GM18858 (cell line): ENCODE data around the gene HAND1.

Experiments
- ATAC-seq: cut with Tn5 transposase; IDR thresholded peaks from one replicate; pipeline ENCODE4 v1.9.1; 2021; ENCODE audit not compliant: unreplicated experiment

HAND1 gene

DNA sequence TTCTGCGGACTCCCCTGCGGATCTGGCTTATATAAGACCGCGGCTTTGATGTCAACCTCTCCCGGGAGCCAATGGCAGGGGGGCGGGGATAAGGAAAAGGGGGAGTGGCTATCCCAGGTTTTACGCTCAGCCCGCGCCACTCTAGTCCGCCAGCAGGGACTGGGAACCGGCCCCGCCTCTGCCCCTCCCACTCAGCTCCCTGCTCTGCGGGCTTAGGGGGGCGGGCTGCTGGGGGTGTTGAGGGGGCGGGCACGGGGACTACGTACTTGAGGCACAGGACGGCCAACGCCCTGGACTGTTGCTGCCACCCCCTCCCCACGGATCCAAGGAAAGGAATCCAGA lies at the start of gene HAND1:
HAND1 (minus strand) TSS at position 4 of the 342 bp plus-strand sequence. CDS start 219 bp downstream, outside the sequence.
- ATAC-seq: no peak

DNA sequence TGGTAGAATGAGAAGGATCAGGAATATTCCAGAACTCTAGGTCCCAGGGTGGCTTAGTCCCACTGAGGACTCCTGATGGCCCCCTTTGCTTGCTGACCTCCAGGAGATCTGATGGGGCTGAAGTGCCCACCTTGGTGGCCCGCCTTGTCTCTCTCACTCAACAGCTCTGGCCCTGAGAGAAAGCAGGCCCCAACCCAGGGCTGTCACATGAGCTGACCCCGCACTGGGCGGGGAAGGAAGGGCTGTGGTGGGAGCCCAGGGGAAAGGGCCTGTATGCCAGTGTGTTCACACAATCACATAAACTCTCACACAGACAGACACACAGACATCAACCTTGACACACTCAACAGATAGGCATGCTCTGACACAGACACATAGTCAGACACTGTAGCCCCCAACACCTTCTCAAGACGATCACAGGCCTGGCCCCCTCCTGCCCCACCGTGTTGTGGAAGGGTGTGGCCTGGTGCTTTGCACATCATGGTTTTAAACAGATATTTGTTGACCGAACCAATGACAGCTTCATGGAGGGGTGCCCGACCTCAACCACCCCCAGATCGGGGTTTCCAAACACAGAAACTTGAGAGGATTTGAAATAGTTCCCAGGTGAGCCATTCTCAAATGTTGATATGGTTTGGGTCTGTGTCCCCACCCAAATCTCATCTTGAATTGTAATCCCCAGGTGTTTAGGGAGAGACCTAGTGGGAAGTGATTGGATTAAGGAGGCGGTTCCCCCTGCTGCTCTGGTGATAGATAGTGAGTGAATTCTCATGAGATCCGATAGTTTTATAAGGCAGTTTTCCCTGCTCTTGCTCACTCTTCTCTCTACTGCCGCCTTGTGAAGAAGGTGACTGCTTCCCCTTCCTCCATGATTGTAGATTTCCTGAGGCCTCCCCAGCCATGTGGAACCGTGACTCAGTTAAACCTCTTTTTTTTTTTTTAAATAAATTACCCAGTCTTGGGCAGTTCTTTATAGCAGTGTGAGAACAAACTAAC lies 48.5 kb upstream of the HAND1 start:
- ATAC-seq: no peak

DNA sequence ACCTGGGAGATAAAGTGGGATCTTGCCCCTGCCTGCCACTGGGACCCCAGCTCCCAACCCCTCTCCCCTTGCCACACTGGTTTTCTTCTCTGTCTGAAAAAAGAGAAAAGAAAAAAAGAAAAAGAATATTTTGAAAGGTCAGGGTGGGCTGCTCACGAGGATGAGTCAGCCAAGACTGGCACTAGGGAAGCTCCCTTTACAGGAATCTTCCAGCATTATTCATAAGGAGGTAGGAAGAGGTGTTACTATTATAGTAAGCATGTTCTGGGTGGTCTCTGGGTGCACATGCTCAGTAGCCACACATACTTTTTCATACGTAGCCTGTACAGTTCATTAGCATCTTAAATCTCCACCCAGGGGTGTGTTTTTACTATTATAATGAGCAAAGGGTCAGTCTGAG lies 46.8 kb upstream of the HAND1 start:
- no peak for ATAC-seq

DNA sequence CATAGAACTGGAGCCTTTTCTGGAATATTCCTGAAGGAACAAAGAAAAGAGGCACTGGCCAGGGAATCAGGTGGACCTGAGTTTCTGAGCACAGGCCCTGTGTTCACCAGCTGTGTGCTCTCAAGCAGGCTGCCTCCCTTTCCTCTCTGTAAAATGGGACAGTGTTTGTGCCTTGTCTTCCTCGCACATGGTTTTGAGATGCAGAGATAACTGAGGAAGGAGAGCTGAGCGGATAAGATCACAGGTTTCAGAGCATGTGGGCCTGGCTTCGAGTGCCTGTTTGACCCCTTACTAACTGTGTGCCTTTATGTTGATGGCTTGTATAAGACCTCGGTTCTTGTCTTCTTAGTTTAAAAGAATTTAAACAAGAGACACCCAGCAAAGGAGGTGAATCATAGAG lies 46.2 kb upstream of the HAND1 start:
- no peak for ATAC-seq

DNA sequence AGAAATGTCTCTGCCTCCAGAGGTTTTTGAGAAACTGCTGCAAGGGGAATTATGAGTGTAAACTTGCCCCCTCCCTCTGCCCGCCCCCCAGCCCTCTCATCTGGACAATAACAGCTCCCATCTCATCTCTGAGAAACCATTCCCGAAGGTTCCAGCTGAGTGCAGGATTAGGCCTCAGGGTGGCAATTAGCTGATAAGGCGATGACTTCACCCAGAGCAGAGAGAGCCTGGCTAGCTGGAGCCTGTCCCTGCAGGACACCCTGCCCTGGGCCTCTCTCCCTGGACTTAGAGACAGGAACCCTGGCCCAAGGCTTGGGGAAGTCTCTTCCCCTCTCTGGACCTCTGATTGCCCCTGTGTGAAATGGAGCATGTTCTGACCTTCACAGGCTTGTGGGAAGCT lies 45.7 kb upstream of the HAND1 start:
- no peak for ATAC-seq

DNA sequence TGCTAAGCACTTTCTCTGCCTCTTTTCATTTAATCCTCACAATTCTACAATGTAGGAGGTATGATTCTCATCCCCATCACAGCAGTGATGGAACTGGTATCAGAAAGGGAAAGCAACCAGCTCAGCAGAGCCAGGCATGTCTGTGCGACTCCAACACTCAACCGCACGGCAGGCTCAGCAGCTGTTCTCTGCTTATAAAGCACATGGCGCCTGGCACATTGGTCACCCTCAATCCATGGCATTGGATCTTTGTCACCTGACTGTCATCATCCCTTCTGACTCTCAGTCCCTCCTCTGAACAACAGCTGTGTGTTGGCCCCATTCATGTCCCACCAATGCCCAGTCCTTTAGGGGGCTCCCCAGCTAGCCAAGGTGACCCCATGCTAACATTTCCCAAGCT lies 45.1 kb upstream of the HAND1 start:
- no peak for ATAC-seq

DNA sequence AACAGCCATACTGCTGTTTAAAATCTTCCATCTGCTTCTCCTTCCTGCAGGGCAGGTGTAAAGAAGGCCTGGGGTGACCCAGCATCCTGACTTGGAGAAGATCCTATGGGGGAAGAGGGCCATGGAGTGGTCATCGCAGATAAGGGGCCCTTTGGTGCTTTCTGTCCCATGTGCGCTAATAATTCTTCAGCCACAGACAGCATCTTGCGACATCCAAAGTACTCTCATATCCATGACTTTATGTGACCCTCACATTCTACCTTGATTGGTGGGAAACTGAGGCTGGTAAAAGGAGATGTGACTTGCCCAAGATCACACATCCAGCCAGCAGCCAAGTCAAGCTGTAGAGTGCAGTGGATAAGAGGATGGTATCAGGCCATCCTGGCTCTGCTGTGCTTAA lies 44.3 kb upstream of the HAND1 start:
- no peak for ATAC-seq

DNA sequence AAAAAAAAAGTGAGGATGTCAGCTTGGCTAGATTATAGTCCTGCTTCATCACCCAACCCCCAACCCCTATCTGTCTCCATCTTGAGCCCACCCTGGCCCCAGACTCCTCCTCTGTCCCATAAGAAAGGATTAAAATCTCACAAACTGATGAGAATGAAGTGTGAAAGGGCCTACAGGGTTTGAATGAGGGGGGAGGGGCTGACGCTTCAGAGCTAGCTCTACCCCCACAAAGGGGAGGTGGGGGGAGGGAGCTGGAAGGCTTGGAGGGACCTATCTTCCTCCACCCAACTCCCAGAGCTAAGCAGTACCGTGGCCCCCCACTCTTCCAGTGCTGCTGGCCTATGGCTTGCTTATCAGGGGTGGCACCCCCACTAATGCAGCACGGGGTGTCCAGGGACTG lies 43.7 kb upstream of the HAND1 start:
- ATAC-seq: no peak

DNA sequence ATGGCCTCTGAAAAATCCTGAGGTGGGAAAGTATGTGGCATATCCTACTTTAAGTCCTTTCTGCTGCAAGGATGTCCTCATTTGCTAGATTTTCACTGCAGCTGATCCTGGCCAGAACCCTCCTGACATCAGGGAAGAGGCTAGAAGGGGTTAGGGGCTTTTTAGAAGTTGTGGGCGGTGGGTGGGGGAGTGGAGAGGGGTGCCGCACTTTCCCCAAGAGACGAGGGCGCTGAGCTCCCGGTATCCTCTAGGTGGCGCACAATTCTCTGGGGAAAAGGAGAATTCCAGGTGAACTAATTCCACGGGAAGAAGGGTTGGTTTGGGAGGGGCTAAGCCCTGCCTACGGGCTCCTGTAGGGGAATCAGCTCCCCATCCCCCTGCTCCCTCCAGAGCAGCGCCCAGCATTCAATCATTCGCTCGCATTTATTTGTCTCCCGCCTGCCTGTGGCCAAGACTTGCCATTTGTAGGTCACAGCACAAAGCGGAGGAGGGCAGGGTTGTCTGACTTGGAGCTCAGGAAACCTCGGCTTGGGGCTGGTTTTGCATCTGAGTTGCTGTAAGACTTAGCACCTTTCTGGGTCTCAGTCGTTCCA lies 42.9 kb upstream of the HAND1 start:
- ATAC-seq: no peak

DNA sequence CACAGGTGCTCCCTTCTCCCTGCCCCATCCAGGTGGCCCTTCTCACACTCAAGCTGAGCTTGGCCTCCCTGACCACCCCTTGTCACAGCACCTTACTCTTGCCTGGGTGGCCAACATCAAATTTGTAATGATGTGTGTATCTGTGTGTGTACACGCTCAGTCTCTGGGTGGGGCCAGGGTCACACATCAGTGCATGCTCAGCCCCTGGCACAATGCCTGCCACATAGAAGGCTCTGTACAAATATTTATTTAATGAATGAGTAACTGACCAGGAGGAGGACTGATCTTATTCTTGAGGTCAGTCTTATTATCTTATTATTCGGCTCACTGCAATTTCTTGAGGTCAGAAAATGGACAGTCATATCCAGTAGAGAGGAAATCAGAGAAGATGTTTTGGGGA lies 41.3 kb upstream of the HAND1 start:
- no peak for ATAC-seq

DNA sequence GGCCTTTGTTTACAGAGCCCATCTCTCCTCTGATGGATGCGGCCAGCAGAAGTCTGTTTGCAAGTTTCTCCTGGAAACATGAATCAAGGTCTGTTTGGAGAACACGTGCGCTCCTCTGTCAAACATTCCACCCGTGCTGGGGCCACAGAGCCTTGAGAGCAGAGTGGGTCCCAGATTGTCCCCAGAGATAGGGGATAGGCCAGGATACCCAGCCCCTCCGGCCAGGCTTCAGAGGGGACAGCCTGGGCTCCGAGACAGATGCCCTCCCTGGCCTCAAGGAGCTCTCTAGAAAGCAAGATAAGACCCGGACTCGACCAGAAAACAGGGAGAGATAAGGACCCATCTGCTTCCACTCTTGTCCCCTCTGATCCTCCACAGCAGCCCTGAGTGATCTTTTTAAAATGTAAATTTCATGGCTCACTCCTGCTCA lies 40.4 kb upstream of the HAND1 start:
- no peak for ATAC-seq

DNA sequence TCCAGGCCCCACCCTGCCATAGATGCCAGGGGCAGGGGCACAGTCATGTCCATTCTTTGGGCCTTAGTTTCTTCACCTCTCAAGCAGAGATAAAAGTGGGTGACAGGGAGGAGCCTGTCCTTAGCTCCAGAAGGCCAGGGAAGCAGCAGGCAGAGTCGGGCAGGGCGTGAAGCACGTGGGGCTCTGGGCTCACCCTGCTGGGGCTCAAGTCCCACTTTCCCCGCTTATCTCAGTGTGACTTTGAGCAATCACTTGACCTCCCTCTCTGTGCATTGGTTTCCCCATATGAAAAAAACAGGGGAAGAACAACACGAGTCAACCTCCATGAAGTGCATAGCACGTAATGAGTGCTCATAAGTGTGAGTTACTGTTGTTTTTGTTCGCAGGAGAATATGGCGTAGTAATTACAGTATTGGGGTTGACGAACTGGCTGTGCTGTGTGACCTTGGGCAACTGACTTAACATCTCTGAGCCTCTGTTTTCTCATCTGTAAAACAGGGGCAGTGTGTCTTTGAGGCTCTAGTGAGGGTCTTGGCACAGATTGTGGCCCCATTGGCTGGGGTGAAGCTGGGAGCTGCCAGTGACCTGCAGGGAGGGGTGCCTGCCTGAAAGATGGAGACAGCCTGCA lies 39.9 kb upstream of the HAND1 start:
- no peak for ATAC-seq

DNA sequence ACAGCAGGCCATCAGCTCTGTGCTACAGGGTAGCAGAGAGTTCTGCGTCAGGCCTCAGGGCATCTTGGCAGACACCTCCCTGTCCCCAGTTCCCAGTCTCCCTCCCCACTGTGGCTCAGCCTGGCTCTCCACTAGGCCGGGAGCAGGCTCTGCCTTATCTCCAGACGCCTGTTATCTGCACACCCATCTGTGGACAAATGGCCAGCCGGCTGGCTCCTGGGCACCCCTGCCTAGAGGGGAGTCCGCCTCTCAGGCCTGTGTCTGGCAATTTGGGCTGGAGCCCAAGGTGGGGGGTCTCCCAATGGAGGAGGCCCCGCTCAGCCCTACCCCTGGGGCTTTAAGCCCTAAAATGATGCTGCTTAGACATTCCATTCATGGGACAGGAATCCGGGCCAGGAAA lies 39.2 kb upstream of the HAND1 start:
- ATAC-seq: no peak

DNA sequence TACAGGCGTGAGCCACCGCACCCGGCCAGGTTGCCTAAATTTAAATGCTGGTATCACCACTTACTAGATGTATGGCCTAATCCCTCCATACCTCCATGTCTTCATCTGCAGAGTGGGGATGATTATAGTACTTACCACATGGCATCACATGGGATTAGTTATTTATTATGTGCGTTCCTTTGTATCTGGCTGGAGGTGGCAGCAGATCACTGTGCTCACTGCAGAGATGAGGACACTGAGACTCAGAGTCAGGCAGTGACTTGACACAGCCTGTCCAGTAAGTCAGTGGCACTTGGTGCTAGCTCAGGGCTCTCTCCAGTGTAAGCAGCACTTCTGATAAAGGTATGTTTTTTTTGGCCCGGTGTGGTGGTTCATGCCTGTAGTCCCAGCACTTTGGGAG lies 38.4 kb upstream of the HAND1 start:
- no peak for ATAC-seq

DNA sequence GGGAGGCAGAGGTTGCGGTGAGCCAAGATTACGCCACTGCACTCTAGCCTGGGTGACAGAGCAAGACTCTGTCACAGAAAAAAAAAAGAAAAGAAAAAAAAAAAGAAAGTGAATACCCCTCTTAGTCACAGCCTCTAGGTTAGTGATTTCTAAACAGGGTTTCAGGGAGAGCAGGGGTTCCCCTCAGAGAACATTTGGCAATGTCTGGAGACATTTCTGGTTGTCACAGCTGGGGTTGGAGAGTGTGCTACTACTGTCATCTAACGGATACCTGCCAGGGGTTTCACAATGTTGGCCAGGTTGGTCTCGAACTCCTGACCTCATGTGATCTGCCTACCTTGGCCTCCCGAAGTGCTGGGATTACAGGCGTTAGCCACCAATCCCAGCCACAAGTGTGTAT lies 37.5 kb upstream of the HAND1 start:
- peak; percentile 63 for ATAC-seq

DNA sequence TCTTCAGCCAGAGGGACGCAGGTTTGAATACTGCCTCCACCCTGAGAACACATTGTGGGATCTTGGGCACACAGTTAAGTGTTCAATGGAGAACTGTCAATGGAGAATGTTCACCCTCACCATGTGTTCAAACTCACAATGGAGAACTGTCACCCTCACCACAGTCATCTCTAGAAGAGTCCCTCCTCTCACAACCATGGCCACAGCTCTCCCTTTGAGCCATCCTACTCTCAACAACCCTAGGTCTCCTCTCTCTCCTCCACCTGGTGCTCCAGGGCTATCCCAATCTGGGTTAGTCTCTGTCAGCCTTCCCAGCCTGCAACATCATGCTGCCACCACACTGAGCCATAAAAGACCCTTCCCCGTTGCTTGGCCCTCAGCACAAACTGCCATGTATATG lies 36.3 kb upstream of the HAND1 start:
- ATAC-seq: no peak

DNA sequence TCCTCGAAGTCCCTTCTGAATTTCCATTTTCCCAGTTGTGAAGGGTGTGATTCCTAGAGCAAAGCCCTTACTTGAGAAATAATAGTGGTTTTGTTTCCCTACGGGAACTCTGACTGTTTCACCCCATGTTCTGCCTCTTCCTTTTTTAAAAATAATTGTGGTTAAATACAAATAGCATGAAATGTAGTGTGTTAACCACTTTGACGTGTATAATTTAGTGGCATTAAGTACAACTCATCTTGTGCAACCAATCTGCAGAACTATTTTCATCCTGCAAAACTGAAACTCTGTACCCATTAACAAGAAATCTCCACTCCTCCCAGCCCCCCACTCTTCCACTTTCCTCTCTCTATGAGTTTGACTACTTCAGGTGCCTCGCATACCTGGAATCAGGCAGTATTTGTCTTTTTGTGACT lies 35.6 kb upstream of the HAND1 start:
- peak; percentile 42 for ATAC-seq

DNA sequence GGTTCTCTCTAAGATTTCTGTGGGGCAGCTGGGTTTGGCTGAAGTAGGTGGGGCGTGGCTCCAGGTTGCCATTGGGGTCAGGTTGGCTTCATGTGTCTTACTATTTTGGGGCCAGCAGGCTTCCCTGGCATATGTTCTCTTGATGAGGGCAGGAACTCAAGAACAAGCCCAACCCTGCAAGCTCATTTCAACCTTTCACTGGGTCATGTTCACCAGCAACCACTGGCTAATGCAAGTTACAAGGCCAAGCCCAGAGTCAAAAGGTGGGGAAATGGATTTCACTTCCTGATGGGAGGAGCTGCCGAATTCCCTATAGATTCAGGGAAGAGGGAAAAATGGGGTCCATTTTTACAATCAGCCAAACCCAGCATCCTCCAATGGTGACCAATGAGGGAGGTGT lies 34.0 kb upstream of the HAND1 start:
- no peak for ATAC-seq

DNA sequence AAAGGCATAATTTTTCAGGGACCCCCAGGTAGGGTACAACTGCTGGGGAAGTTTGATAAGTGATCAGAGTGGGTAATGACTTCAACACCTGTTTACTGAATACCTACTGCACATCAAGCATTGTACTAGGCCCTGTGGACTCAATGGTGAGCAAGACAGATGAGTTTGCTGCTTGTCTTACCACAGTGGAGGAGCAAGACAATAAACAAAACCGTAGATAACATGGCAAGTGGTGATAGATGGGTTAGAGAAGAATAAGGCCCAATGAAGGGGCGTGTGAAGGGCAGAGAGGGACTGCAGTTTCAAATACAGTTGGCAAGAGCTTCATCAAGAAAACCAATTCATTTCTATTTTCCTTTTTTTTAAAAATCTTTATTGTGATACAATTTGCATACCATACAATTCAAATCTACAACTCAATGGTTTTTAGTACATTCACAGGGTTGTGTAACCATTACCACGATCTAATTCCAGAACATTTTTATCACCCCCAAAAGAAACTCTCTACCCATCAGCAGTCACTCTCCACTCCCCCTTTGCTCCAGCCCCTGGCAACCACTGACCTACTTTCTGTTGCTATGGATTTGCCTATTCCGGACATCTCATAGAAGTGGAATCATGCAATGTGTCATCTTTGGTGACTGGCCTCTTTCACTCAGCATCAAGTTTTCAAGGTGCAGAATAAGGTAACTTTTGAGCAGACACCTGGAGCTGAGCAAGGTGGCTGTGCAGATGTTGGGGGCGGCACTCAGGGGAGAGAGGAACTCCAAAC lies 31.9 kb upstream of the HAND1 start:
- no peak for ATAC-seq

DNA sequence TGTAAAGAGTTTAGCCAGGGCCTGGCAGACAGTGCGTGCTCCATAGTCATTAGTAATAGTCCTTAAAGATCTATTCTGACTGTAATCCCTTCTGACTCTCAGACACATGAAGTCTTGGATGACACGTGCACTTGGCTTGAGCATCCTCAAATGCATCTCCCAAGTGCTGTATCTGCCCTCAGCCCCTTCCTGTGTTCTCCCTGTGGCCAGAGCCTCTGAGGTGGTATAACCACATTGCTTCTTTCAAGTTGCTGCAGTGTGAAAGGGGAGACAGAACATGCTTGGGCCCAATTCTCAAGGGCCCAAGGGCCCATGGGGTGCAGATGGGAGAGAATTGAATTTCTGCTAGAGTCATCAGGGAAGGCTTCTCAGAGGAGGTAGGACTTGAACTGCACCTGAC lies 30.1 kb upstream of the HAND1 start:
- no peak for ATAC-seq

DNA sequence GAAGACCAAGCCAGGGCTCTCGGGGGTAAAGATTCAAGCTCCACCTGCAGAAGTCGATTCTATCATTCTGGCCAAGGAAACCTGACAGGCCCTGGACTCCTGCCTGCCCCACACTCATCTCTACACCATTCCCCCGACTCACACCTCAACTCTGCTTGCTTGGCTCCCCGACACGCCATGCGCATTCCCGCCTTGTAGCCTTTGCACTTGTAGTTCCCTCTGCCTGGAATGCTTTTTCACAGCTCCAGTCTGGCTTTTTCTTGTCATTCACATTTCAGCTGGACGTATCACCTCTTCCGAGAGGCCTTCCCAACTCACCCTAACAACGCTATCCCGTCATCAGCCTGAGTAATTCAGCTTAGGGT lies 28.7 kb upstream of the HAND1 start:
- ATAC-seq: no peak
